ENCODE data around the gene NHEJ1. TPM values are rescaled to one million over a fixed set of nuclear protein-coding genes. Genes with fewer than 3 reads are reported as not detected.
A peak's percentile ranks its signal among the peaks of the same experiment; 100 is the strongest.

Gene NHEJ1
- total RNA-seq, 1 donor from 2014 or later = 10.8 TPM

- Histone ChIP-seq H3K27ac (ENCODE audit: low read depth, low read length) (no peak overlapping the region), H3K27me3 (ENCODE audit: insufficient read depth, low read length) (no peaks in the 10 kb centered on the region), H3K4me2 (ENCODE audit: low read length) (no peak overlapping the region), H3K79me2 (ENCODE audit: insufficient read depth, low read length) (no peaks in the 10 kb centered on the region), H3K4me1 (ENCODE audit: insufficient read depth, low read length) (peaks cover 4% of the 10 kb centered on the region), H3K36me3 (ENCODE audit: insufficient read depth, low read length) (no peaks in the 10 kb centered on the region), H4K20me1 (ENCODE audit: insufficient read depth, low read length) (no peaks in the 10 kb centered on the region), H3K9me3 (ENCODE audit: insufficient read depth, low read depth, low read length) (no peaks in the 10 kb centered on the region), H3K4me3 (ENCODE audit: insufficient read depth, low read depth, low read length) (no peak overlapping the region), H2AFZ (ENCODE audit: low read depth, low read length) (no peak overlapping the region), H3K9ac (ENCODE audit: low read length) (no peak overlapping the region)
- no peaks in the 10 kb centered on the region for H3K9me3 Mint-ChIP-seq (ENCODE audit: unreplicated experiment)
- H3K27me3 Mint-ChIP-seq (ENCODE audit: low read depth, unreplicated experiment) = peaks cover 28% of the 10 kb centered on the region
- no peak overlapping the region for H3K27ac Mint-ChIP-seq (ENCODE audit: unreplicated experiment)
- peaks cover 10% of the 10 kb centered on the region for H3K36me3 Mint-ChIP-seq (ENCODE audit: low read depth, unreplicated experiment)
- H3K4me1 Mint-ChIP-seq (ENCODE audit: low read depth, unreplicated experiment) = peaks cover 15% of the 10 kb centered on the region
- no peak for DNase-seq (ENCODE audit: low read depth)
- no peak for FAIRE-seq
- TF ChIP-seq CTCF (IDR thresholded peaks at IDR 0.05; ENCODE audit: insufficient read depth, low read depth, low read length) (no peak), EZH2 (IDR thresholded peaks at IDR 0.05; ENCODE audit: insufficient read depth, low read length) (no peak)
- no peak overlapping the region for H3K4me3 Mint-ChIP-seq (ENCODE audit: unreplicated experiment)
Observed at GRCh38 chr2:219163156-219163555, 2.5 kb upstream of the NHEJ1 start.

GRCh38 chr2:219161097-219161496, 482 bp upstream of the NHEJ1 start:
- Histone ChIP-seq H2AFZ (ENCODE audit: low read depth, low read length) (no peak overlapping the region), H3K27me3 (ENCODE audit: insufficient read depth, low read length) (no peaks in the 10 kb centered on the region), H4K20me1 (ENCODE audit: insufficient read depth, low read length) (no peaks in the 10 kb centered on the region), H3K36me3 (ENCODE audit: insufficient read depth, low read length) (peaks cover 4% of the 10 kb centered on the region), H3K79me2 (ENCODE audit: insufficient read depth, low read length) (no peaks in the 10 kb centered on the region), H3K4me3 (ENCODE audit: insufficient read depth, low read depth, low read length) (peak overlapping the region; percentile 76), H3K27ac (ENCODE audit: low read depth, low read length) (no peak overlapping the region), H3K9me3 (ENCODE audit: insufficient read depth, low read depth, low read length) (no peaks in the 10 kb centered on the region), H3K4me1 (ENCODE audit: insufficient read depth, low read length) (peaks cover 4% of the 10 kb centered on the region), H3K4me2 (ENCODE audit: low read length) (peak overlapping the region; percentile 98), H3K9ac (ENCODE audit: low read length) (peak overlapping the region; percentile 82)
- Mint-ChIP-seq H3K4me3 (ENCODE audit: unreplicated experiment) (peak overlapping the region; percentile 86), H3K27me3 (ENCODE audit: low read depth, unreplicated experiment) (peaks cover 22% of the 10 kb centered on the region), H3K4me1 (ENCODE audit: low read depth, unreplicated experiment) (peaks cover 18% of the 10 kb centered on the region), H3K36me3 (ENCODE audit: low read depth, unreplicated experiment) (peaks cover 14% of the 10 kb centered on the region), H3K27ac (ENCODE audit: unreplicated experiment) (no peak overlapping the region), H3K9me3 (ENCODE audit: unreplicated experiment) (no peaks in the 10 kb centered on the region)
- no peak for FAIRE-seq
- TF ChIP-seq CTCF (IDR thresholded peaks at IDR 0.05; ENCODE audit: insufficient read depth, low read depth, low read length) = no peak
- TF ChIP-seq EZH2 (IDR thresholded peaks at IDR 0.05; ENCODE audit: insufficient read depth, low read length) = no peak
- DNase-seq (ENCODE audit: low read depth) = no peak

GRCh38 chr2:219159771-219160185, 837 bp downstream of the NHEJ1 start:
- H3K4me3 Mint-ChIP-seq (ENCODE audit: unreplicated experiment) = peak overlapping the region; percentile 86
- Histone ChIP-seq H3K79me2 (ENCODE audit: insufficient read depth, low read length) (no peaks in the 10 kb centered on the region), H3K4me3 (ENCODE audit: insufficient read depth, low read depth, low read length) (peak overlapping the region; percentile 76), H3K36me3 (ENCODE audit: insufficient read depth, low read length) (peaks cover 4% of the 10 kb centered on the region), H3K4me1 (ENCODE audit: insufficient read depth, low read length) (peaks cover 4% of the 10 kb centered on the region), H3K27ac (ENCODE audit: low read depth, low read length) (no peak overlapping the region), H3K9me3 (ENCODE audit: insufficient read depth, low read depth, low read length) (no peaks in the 10 kb centered on the region), H4K20me1 (ENCODE audit: insufficient read depth, low read length) (no peaks in the 10 kb centered on the region), H3K9ac (ENCODE audit: low read length) (peak overlapping the region; percentile 82), H3K4me2 (ENCODE audit: low read length) (peak overlapping the region; percentile 98), H2AFZ (ENCODE audit: low read depth, low read length) (peak overlapping the region; percentile 90), H3K27me3 (ENCODE audit: insufficient read depth, low read length) (no peaks in the 10 kb centered on the region)
- no peak for FAIRE-seq
- TF ChIP-seq CTCF (IDR thresholded peaks at IDR 0.05; ENCODE audit: insufficient read depth, low read depth, low read length) (no peak), EZH2 (IDR thresholded peaks at IDR 0.05; ENCODE audit: insufficient read depth, low read length) (no peak)
- peak overlapping the region; percentile 10 for H3K27ac Mint-ChIP-seq (ENCODE audit: unreplicated experiment)
- H3K9me3 Mint-ChIP-seq (ENCODE audit: unreplicated experiment) = no peaks in the 10 kb centered on the region
- peaks cover 18% of the 10 kb centered on the region for H3K4me1 Mint-ChIP-seq (ENCODE audit: low read depth, unreplicated experiment)
- H3K27me3 Mint-ChIP-seq (ENCODE audit: low read depth, unreplicated experiment) = peaks cover 18% of the 10 kb centered on the region
- H3K36me3 Mint-ChIP-seq (ENCODE audit: low read depth, unreplicated experiment) = peaks cover 10% of the 10 kb centered on the region
- no peak for DNase-seq (ENCODE audit: low read depth)
